Measurements from ENCODE around the gene MEPE.

DNA sequence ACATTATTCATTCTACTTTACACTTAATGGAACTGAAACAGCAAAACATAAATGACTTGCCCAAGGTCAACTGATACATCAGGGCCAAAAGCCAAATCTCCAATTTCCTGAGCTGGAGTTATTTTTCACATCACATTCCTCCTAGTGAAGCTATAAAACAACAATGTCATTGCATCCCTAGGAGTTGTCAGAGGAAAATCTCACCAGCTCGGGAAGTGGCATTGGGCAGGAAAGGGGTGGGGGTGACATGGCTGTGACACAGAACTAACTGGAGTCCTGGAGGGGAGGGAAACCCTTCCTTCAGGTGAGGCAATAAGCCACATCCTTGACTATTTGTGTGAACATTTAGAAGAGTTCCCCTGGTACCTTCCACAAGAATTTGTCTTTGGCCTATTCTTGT lies 47.3 kb downstream of the MEPE start:
- TF ChIP-seq, protein P1, sequence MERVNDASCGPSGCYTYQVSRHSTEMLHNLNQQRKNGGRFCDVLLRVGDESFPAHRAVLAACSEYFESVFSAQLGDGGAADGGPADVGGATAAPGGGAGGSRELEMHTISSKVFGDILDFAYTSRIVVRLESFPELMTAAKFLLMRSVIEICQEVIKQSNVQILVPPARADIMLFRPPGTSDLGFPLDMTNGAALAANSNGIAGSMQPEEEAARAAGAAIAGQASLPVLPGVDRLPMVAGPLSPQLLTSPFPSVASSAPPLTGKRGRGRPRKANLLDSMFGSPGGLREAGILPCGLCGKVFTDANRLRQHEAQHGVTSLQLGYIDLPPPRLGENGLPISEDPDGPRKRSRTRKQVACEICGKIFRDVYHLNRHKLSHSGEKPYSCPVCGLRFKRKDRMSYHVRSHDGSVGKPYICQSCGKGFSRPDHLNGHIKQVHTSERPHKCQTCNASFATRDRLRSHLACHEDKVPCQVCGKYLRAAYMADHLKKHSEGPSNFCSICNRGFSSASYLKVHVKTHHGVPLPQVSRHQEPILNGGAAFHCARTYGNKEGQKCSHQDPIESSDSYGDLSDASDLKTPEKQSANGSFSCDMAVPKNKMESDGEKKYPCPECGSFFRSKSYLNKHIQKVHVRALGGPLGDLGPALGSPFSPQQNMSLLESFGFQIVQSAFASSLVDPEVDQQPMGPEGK (CRISPR knock-in tag; IDR thresholded peaks at IDR 0.05; ENCODE audit: borderline replicate concordance), result no peak
- no peak for TF ChIP-seq ZFP30 (CRISPR knock-in tag; IDR thresholded peaks at IDR 0.05)
- TF ChIP-seq TCF4 (CRISPR knock-in tag; IDR thresholded peaks at IDR 0.05; ENCODE audit: borderline replicate concordance), result no peak
- TF ChIP-seq, protein P2, sequence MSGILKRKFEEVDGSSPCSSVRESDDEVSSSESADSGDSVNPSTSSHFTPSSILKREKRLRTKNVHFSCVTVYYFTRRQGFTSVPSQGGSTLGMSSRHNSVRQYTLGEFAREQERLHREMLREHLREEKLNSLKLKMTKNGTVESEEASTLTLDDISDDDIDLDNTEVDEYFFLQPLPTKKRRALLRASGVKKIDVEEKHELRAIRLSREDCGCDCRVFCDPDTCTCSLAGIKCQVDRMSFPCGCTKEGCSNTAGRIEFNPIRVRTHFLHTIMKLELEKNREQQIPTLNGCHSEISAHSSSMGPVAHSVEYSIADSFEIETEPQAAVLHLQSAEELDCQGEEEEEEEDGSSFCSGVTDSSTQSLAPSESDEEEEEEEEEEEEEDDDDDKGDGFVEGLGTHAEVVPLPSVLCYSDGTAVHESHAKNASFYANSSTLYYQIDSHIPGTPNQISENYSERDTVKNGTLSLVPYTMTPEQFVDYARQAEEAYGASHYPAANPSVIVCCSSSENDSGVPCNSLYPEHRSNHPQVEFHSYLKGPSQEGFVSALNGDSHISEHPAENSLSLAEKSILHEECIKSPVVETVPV (CRISPR knock-in tag; IDR thresholded peaks at IDR 0.05), result no peak
- no peak for TF ChIP-seq ZNF70 (CRISPR knock-in tag; IDR thresholded peaks at IDR 0.05)
- TF ChIP-seq ZFP3 (CRISPR knock-in tag; IDR thresholded peaks at IDR 0.05), result no peak
- TF ChIP-seq, protein P3, sequence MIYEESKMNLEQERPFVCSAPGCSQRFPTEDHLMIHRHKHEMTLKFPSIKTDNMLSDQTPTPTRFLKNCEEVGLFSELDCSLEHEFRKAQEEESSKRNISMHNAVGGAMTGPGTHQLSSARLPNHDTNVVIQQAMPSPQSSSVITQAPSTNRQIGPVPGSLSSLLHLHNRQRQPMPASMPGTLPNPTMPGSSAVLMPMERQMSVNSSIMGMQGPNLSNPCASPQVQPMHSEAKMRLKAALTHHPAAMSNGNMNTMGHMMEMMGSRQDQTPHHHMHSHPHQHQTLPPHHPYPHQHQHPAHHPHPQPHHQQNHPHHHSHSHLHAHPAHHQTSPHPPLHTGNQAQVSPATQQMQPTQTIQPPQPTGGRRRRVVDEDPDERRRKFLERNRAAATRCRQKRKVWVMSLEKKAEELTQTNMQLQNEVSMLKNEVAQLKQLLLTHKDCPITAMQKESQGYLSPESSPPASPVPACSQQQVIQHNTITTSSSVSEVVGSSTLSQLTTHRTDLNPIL (CRISPR knock-in tag; IDR thresholded peaks at IDR 0.05; ENCODE audit: low read depth), result no peak
- no peak for TF ChIP-seq ESRRG (CRISPR knock-in tag; IDR thresholded peaks at IDR 0.05)
- no peak for TF ChIP-seq CSDC2 (CRISPR knock-in tag; IDR thresholded peaks at IDR 0.05)
- no peak for TF ChIP-seq ISL1 (CRISPR knock-in tag; IDR thresholded peaks at IDR 0.05)
- no peak for TF ChIP-seq ZC3H10 (CRISPR knock-in tag; IDR thresholded peaks at IDR 0.05)
- TF ChIP-seq ARNTL (CRISPR knock-in tag; IDR thresholded peaks at IDR 0.05; ENCODE audit: borderline replicate concordance, low read depth), result no peak
- no peak for TF ChIP-seq BACH2 (CRISPR knock-in tag; IDR thresholded peaks at IDR 0.05; ENCODE audit: borderline replicate concordance)
